NCI-H526 treated with DMSO at 0.1 percent for 48 hours (cell line): Measurements from ENCODE around the gene NR4A3.
A peak's percentile ranks its signal among the peaks of the same experiment; 100 is the strongest.
"Not testable (repeated sequence)": the region's sequence is repeated elsewhere in the genome, so short reads cannot be mapped to it uniquely, and the experiment has no call there.

Experiments
- DNase-seq: peaks from one replicate; lab custom pipeline; 2025; lab: John Stamatoyannopoulos, UW

NR4A3 gene

DNA sequence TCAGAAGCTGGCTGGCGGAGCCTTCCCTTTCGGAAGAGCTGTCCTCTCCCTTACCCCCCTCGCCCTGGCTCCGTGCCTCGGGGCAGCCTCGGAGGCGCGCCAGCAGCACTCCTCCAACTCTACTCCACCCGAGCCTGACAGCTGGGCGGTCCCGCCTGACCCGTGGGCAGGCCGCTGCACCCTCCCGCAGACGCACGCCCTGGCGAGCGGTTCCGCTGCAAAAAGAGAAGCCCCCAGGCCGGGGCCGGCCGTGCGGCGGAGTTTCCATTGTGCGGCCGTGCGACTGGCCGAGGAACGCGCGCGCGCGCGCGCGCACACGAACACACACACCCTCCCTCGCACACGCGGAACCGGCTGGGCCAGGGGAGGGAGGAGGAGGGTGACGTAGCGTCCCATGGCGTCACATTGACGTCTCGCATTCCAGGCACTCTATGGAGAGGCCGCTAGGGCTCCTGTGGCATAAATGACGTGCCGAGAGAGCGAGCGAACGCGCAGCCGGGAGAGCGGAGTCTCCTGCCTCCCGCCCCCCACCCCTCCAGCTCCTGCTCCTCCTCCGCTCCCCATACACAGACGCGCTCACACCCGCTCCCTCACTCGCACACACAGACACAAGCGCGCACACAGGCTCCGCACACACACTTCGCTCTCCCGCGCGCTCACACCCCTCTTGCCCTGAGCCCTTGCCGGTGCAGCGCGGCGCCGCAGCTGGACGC, at the start of gene NR4A3:
NR4A3 (plus strand) TSS at position 490 of the 713 bp plus-strand sequence. CDS start 6,158 bp downstream, outside the sequence.
- peak; percentile 85 for DNase-seq

DNA sequence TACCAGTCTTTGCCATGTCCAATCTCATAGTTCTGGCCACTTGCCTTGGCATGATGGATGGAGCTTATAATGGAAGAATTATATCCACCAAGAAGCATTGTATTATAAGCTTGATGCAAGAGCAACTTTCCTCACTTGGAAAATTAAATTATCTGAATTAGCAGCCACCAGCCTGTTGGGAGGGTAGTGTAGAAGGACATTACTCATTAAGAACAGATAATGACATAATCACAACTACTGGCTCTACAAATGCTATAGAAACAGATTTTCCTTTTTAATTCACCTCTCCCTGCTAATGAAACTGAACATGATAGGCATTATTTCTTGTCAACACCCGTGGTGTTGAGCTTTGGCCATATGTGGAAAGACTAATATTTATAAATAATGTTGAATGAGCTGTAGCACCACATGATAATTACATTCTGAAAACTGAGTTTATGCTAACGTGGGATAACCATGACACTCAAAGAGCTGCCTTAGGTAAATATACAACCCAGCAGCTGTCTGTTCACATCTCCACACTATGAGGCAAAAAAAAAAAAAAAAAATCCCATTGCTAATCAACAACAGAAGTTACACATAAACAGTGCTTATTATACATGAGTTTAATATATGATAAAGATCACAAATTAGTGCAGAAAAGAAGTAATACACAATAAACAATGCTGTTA, 48.1 kb upstream of the NR4A3 start:
- no peak for DNase-seq

GRCh38 chr9:99778308-99778707, 43.4 kb upstream of the NR4A3 start:
- DNase-seq = no peak

GRCh38 chr9:99778836-99779235, 42.8 kb upstream of the NR4A3 start:
- no peak for DNase-seq

DNA sequence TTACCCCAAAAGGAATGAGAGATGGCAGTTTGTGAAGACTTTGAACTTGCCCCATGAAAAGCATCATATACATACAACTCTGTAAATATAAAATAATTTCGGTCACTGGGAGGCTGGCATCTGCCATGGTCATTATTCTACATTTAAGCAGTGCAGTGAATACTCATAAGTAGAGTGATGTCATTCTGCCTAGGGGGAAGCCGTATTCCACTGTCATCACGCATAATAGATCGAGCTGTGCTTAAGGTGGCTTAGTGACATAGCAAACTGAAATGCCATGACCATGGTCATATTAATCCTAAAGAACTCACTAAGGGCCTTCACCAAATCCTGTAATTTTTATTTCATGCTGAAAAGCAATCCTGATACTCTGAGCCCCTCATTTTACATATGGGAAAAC, 42.4 kb upstream of the NR4A3 start:
- no peak for DNase-seq

DNA sequence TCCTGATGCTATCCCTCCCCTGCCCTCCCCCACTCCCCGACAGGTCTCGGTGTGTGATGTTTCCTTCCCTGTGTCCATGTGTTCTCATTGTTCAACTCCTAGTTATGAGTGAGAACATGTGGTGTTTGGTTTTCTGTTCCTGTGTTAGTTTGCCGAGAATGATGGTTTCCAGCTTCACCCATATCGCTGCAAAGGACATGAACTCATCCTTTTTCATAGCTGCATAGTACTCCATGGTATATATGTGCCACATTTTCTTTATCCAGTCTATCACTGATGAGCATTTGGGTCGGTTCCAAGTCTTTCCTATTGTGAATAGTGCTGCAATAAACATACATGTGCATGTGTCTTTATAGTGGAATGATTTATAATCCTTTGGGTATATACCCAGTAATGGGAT, 39.3 kb upstream of the NR4A3 start:
- not testable (repeated sequence) for DNase-seq

DNA sequence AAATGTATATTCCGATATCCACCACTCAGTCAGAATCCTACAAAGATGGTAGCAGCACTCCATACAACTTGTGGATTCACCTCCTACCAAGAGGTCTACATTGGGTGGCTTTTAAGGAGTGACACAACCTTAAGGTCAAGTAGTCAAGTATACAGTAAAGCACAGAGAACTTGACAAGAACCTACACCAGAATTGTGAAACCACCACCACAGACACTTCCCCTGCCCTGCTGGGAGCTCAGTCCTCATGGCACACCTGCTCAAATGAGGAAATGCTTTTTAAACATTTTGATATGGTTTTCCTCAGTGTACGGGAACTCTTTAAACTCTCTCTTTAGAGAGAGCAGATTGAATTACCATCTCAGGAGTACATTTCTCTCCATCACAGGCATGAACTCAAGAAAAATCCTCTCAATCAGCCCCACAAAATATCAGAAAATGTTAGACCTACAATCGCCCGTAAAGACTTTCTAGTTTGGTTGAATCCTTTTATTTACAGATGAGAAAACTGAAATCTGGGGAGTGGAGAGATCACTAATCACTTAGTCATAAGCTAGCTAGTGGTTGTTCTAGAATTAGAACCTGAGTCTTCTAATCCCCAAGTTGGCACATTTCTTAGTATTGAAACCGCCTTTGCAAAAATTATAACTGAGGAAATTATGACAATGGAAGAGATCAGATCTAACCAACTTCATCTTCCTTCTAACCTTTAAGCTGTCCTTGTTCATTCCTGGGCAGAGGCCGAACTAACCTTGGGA, 38.5 kb upstream of the NR4A3 start:
- no peak for DNase-seq

DNA sequence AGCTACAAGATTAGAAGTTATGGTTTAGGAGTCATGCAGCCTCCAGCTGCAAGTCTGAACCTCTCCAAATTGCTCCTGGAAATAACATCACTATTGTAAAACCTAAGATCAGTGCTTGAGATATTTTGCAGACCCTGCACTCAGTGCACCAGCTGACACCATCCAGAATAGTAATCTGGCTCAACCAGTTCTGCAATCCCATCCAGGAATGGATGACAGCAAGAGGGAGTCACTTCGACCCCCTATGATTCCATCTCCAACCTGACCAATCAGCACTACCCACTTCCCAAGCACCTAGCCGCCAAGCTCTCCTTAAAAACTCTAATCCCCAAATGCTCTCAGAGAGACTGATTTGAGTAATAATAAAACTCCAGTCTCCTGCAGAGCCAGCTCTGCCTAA, 37.9 kb upstream of the NR4A3 start:
- DNase-seq = no peak

GRCh38 chr9:99785010-99785590, 36.6 kb upstream of the NR4A3 start:
- DNase-seq = no peak

- no peak for DNase-seq
Measured at GRCh38 chr9:99787556-99787955, 34.1 kb upstream of the NR4A3 start.

DNA sequence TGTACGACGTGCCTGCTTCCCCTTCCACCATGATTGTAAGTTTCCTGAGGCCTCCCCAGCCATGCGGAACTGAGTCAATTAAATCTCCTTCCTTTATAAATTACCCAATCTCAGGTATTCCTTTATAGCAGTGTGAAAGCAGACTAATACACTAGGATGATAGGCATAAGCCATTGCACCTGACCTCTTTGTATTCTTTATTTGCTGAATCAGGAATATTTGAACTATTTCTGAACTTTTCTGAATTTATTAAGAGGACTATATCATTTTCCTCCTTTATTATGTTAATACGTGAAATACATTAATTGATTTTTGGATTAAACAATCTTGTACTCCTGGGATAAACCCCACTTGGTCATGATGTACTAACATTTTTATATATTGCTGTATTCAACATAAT, 28.2 kb upstream of the NR4A3 start:
- no peak for DNase-seq

- no peak for DNase-seq
Measured at GRCh38 chr9:99796231-99796630, 25.5 kb upstream of the NR4A3 start.

GRCh38 chr9:99801775-99802174, 19.9 kb upstream of the NR4A3 start:
- DNase-seq = no peak

GRCh38 chr9:99803694-99804093, 18.0 kb upstream of the NR4A3 start:
- no peak for DNase-seq

DNA sequence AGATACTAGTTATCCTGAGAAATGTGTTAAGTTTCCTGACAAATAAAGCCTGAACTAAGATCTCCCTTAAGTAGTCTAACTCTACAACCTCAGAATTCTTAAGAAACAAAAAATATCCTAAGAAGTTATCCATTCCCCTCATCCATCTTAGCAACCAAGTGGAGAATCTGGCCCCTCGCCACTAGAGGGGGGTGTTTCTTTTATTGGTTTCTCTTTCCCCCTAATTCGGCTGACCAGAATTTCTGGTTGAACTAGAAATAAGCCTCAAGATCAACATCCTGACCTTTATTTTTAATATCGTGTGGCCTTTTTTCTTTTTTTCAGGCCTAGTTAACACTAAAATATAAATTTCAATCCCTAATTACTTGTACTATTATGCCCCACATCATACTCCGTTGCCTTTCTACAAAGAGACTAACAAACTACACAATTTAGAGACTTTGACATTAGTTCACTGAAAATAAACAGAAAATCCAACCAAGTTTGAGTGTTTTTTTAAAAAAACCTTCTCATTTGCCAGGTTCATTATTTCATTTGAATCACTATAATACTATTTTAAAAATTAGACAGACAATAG, 14.3 kb upstream of the NR4A3 start:
- peak; percentile 20 for DNase-seq

- DNase-seq = no peak
Measured at GRCh38 chr9:99807956-99808355, 13.7 kb upstream of the NR4A3 start.

- no peak for DNase-seq
Measured at GRCh38 chr9:99808454-99808853, 13.2 kb upstream of the NR4A3 start.

GRCh38 chr9:99809586-99810319, 11.9 kb upstream of the NR4A3 start:
- no peak for DNase-seq

GRCh38 chr9:99811172-99811571, 10.5 kb upstream of the NR4A3 start:
- DNase-seq = peak; percentile 75

DNA sequence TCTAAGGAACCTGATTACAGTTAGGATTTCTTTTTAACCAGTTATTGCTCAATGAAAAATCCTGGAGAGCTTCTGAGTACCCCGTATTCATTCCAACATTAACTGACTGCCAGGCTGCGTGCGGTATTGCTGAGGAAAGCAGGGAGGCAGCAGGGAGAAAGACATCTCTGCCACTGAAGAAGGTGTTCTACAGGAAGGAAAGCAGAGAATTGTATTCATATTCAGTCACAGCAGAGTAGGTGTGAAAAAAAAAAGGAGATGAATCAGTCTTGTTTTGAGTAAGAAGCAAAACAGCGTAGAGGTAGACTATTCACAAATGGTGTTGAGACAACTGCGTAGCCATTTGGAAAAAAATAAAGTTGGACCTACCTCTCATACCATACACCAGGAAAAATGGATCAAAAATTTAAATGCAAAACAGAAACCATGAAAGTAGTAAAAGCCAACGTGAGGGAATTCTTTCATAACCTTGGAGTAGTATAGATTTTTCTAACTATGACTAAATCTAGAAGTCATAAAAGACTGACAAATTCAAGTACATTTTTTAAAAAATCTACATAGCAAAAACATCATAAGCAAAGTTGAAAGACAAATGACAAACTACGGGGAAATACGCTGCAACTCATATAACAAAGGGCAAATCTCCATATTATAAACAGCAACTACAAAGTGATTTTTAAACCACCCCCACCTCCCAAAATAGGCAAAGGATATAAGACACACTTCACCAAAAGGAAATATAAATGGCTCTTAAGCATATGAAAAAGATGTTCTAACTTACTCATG, 9.9 kb upstream of the NR4A3 start:
- DNase-seq = no peak

GRCh38 chr9:99813739-99814138, 7.9 kb upstream of the NR4A3 start:
- no peak for DNase-seq
